Activated T-cell treated with anti-CD3 and anti-CD28 coated beads, Interleukin-2, amount 50 U/mL, for 1 hour (primary cell): ENCODE results near the gene TRAK1.

Experiments used
- DNase-seq: peaks from one replicate; pipeline ENCODE4 v3.0.0-alpha.2; 2020

The TRAK1 gene

GRCh38 chr3:42067326-42067725, 23.8 kb upstream of the TRAK1 start:
- no peak for DNase-seq

- no peak for DNase-seq
Measured at GRCh38 chr3:42068303-42069088, 22.7 kb upstream of the TRAK1 start.

- DNase-seq = no peak
Measured at GRCh38 chr3:42070089-42070488, 21.1 kb upstream of the TRAK1 start.

GRCh38 chr3:42070524-42070923, 20.6 kb upstream of the TRAK1 start:
- DNase-seq = no peak

GRCh38 chr3:42071904-42072812, 19.0 kb upstream of the TRAK1 start:
- no peak for DNase-seq

GRCh38 chr3:42072831-42073301, 18.3 kb upstream of the TRAK1 start:
- DNase-seq = no peak

- DNase-seq = no peak
Measured at GRCh38 chr3:42077785-42078184, 13.4 kb upstream of the TRAK1 start.

- no peak for DNase-seq
Measured at GRCh38 chr3:42078677-42079076, 12.5 kb upstream of the TRAK1 start.

- DNase-seq = no peak
Measured at GRCh38 chr3:42079701-42080452, 11.3 kb upstream of the TRAK1 start.

- no peak for DNase-seq
Measured at GRCh38 chr3:42080453-42080872, 10.7 kb upstream of the TRAK1 start.

- no peak for DNase-seq
Measured at GRCh38 chr3:42081838-42082473, 9.2 kb upstream of the TRAK1 start.

- DNase-seq = no peak
Measured at GRCh38 chr3:42084586-42084985, 6.6 kb upstream of the TRAK1 start.

GRCh38 chr3:42085641-42086376, 5.3 kb upstream of the TRAK1 start:
- DNase-seq = no peak

- DNase-seq = no peak
Measured at GRCh38 chr3:42088803-42089530, 2.2 kb upstream of the TRAK1 start.

GRCh38 chr3:42092006-42092405, 849 bp downstream of the TRAK1 start:
- no peak for DNase-seq

GRCh38 chr3:42094128-42094527, 3.0 kb downstream of the TRAK1 start:
- DNase-seq = no peak

GRCh38 chr3:42094691-42095391, 3.7 kb downstream of the TRAK1 start:
- no peak for DNase-seq

GRCh38 chr3:42095540-42095939, 4.4 kb downstream of the TRAK1 start:
- no peak for DNase-seq

GRCh38 chr3:42096796-42097565, 5.8 kb downstream of the TRAK1 start:
- no peak for DNase-seq

- DNase-seq = no peak
Measured at GRCh38 chr3:42097566-42097946, 6.4 kb downstream of the TRAK1 start.
